SIG-M5 (cell line): ENCODE data around the gene SERPINB13.

Source experiments
- DNase-seq: peaks from one replicate; lab custom pipeline; 2025; lab: John Stamatoyannopoulos, UW

Gene SERPINB13

GRCh38 chr18:63648241-63648640 lies 61.1 kb downstream of the SERPINB13 start:
- no peak for DNase-seq
